GM18505 (cell line): ENCODE measurements around the gene KCNJ16.

Experiments used
- ATAC-seq: cut with Tn5 transposase; IDR thresholded peaks from one replicate; pipeline ENCODE4 v1.9.1; 2021; ENCODE audit not compliant: unreplicated experiment
- POLR2A ChIP-seq: IDR thresholded peaks from 4 replicates; pipeline ENCODE4 v1.6.1; 2011; ENCODE audit warnings: borderline replicate concordance; ENCODE audit not compliant: insufficient read depth, insufficient read length; ENCODE audit errors: extremely low read depth

The KCNJ16 gene

GRCh38 chr17:70096861-70097260 lies 21.8 kb downstream of the KCNJ16 start:
- TF ChIP-seq POLR2A = no peak
- no peak for ATAC-seq

GRCh38 chr17:70098030-70098429 lies 23.0 kb downstream of the KCNJ16 start:
- TF ChIP-seq POLR2A = no peak

GRCh38 chr17:70099294-70099693 lies 24.3 kb downstream of the KCNJ16 start:
- TF ChIP-seq POLR2A = no peak
- ATAC-seq = no peak

More at GRCh38 chr17:70098030-70098429, 23.0 kb downstream of the KCNJ16 start:
- ATAC-seq = no peak

- TF ChIP-seq POLR2A = no peak
- no peak for ATAC-seq
These were observed 24.9 kb downstream of the KCNJ16 start for GRCh38 chr17:70099884-70100283.

GRCh38 chr17:70100983-70101382 lies 26.0 kb downstream of the KCNJ16 start:
- ATAC-seq = no peak
- TF ChIP-seq POLR2A = no peak

DNA sequence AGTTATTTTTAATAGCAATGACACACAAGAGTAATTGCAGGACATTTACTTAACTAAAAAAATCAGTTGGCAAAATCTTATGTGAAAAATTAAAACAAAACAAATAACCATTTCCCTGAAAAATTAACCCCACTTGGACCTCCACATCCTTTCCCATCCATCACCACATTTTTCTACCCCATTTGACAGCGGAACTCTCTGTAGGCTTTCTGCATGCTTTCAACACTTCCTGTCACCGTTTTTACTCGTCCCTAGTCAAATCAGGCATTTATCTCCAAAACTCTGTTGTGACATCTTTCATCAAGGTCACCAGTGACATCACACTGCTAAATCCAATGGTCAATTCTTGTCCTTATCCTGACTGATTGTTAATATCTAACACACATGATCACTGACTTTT lies 27.5 kb downstream of the KCNJ16 start:
- ATAC-seq = no peak
- no peak for TF ChIP-seq POLR2A

DNA sequence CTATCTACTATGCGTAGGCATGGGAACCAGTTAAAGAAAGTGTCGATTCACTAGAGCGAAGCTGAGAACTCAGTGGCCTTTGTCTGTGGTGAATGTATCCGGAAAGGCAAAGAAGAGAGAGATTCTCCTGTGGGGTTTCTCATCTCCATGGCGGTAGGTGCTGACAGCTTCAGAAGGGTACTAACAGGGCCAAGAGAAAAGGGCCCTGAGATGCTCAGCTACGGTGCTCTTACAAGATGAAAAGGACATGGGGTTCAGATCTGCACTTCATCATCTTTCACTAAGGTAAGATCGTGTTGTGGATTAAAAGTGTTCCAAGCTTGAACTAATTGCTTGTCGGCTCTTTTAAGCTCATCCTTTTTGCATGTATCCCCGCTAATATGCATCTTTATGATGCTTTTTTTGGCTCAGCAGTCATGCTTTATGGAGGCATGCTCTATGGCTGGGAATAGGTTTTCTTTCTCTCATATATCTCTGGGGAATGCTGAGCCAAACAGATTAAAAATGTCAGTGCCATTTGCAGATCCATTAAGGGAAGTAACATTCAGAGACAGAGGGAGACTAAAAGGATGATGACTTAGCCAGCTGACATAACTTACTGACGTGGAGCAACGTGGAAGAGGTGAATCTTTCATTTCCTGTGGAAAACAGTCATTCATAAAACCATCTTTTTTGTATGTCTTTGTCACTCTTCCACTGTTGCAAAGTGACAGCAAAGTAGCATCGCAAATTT lies 29.9 kb downstream of the KCNJ16 start:
- no peak for ATAC-seq
- TF ChIP-seq POLR2A = no peak

DNA sequence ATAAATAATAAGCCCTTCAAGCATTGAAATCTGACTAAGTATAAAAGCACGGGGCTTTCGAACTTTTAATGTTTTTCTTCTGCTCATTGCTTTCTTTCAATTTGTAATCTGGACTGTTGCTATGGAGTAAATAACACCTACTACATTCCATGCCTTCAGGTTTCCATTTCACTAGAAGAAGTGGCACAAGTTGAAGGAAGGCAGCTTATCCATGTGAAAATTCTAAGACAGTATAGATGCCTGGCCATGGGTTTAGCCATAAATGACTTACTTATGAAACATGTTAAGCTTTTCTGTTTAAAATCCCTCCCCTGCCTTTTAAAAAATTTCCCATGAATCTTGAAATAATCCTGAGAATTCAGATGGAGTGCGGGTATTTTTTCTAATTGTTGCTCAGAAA lies 30.6 kb downstream of the KCNJ16 start:
- no peak for ATAC-seq
- no peak for TF ChIP-seq POLR2A

GRCh38 chr17:70106551-70106950 lies 31.5 kb downstream of the KCNJ16 start:
- ATAC-seq = no peak
- TF ChIP-seq POLR2A = no peak

DNA sequence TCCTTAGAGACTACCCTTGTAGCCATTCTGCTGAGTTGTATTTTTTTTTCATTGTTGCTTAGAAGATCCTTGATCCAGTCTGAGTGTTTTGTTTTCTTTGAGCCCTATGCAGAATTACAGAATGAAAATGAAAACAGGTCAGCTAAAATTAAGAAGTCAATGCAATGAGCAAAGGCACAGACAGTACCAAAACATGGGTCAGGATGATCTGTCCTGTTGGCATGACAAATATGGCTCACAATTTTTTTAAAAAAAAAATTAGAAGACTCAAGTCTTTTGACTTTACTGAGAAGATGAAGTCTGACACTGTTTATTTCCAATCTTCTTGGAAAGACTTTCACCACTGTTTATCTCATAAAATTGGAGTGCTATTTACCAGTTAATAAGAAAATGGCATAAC lies 32.4 kb downstream of the KCNJ16 start:
- TF ChIP-seq POLR2A = no peak

GRCh38 chr17:70107904-70108565 lies 33.0 kb downstream of the KCNJ16 start:
- no peak for ATAC-seq
- TF ChIP-seq POLR2A = no peak

More for the DNA sequence above, 32.4 kb downstream of the KCNJ16 start:
- no peak for ATAC-seq

- no peak for ATAC-seq
These were observed 34.5 kb downstream of the KCNJ16 start for GRCh38 chr17:70109497-70109896.

GRCh38 chr17:70110443-70110880 lies 35.4 kb downstream of the KCNJ16 start:
- no peak for TF ChIP-seq POLR2A
- no peak for ATAC-seq

More at GRCh38 chr17:70109497-70109896, 34.5 kb downstream of the KCNJ16 start:
- no peak for TF ChIP-seq POLR2A

GRCh38 chr17:70111201-70111600 lies 36.2 kb downstream of the KCNJ16 start:
- ATAC-seq = no peak
- TF ChIP-seq POLR2A = no peak
